MM.1S (cell line): ENCODE data around the gene NXT1.

Source experiments
- EZH2phosphoT487 ChIP-seq: fragments of 300-600 bp; sonication (generic); IDR thresholded peaks from 2 replicates; pipeline ENCODE4 v1.6.1; 2018; ENCODE audit warnings: antibody characterized with exemption, low read length
- TF ChIP-seq, protein P1 (sequence below): fragments of 300-600 bp; sonication (generic); IDR thresholded peaks from 2 replicates; pipeline ENCODE4 v1.5.1; 2016; ENCODE audit warnings: antibody characterized with exemption, low read length, mixed read lengths

DNA sequence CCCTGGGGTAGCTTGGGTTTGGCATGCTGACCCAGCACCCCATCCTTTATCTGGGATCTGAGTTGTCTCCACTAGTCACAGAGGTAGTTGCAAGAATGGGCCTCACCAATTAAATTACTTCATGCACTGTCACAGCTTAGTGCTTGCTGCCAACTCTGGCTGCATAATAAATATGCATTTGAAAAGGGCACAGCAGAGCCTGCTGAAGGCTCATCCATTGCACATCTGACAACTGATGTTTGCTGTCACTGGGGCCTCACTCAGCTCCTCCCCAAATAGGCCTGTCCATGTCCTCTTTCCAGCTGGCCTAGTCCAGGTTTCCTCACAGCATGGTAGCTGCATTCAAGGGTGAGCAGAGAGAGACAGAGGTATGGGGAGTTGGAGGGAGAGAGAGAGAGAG lies 13.3 kb upstream of the NXT1 start:
- TF ChIP-seq, protein P1, sequence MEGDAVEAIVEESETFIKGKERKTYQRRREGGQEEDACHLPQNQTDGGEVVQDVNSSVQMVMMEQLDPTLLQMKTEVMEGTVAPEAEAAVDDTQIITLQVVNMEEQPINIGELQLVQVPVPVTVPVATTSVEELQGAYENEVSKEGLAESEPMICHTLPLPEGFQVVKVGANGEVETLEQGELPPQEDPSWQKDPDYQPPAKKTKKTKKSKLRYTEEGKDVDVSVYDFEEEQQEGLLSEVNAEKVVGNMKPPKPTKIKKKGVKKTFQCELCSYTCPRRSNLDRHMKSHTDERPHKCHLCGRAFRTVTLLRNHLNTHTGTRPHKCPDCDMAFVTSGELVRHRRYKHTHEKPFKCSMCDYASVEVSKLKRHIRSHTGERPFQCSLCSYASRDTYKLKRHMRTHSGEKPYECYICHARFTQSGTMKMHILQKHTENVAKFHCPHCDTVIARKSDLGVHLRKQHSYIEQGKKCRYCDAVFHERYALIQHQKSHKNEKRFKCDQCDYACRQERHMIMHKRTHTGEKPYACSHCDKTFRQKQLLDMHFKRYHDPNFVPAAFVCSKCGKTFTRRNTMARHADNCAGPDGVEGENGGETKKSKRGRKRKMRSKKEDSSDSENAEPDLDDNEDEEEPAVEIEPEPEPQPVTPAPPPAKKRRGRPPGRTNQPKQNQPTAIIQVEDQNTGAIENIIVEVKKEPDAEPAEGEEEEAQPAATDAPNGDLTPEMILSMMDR: no peak
- no peak for TF ChIP-seq EZH2phosphoT487
